Measurements from ENCODE around the gene DDB1. TPM values are rescaled to one million over a fixed set of nuclear protein-coding genes. Genes with fewer than 3 reads are reported as not detected.
A peak's percentile ranks its signal among the peaks of the same experiment; 100 is the strongest.
"Not testable (repeated sequence)": the region's sequence is repeated elsewhere in the genome, so short reads cannot be mapped to it uniquely, and the experiment has no call there.

The DDB1 gene
- total RNA-seq, 1 experiment from 2014 or later: 250 TPM

- Histone ChIP-seq H3K9me3 (no peaks in the 10 kb centered on the region), H3K36me3 (no peaks in the 10 kb centered on the region), H3K27me3 (no peaks in the 10 kb centered on the region), H3K4me3 (no peak overlapping the region)
- no peak for DNase-seq
Observed at GRCh38 chr11:61270354-61271076, 62.4 kb downstream of the DDB1 start.

- no peaks in the 10 kb centered on the region for H3K36me3 ChIP-seq
- DNase-seq: no peak
- H3K9me3 ChIP-seq: no peaks in the 10 kb centered on the region
- no peak overlapping the region for H3K4me3 ChIP-seq
- no peaks in the 10 kb centered on the region for H3K27me3 ChIP-seq
Observed at GRCh38 chr11:61268588-61269250, 64.2 kb downstream of the DDB1 start.

GRCh38 chr11:61267437-61267841, 65.5 kb downstream of the DDB1 start:
- no peaks in the 10 kb centered on the region for H3K9me3 ChIP-seq
- no peak for DNase-seq
- no peaks in the 10 kb centered on the region for H3K27me3 ChIP-seq
- no peaks in the 10 kb centered on the region for H3K36me3 ChIP-seq
- H3K4me3 ChIP-seq: no peak overlapping the region

- Histone ChIP-seq H3K4me3 (no peak overlapping the region), H3K36me3 (no peaks in the 10 kb centered on the region), H3K9me3 (no peaks in the 10 kb centered on the region), H3K27me3 (no peaks in the 10 kb centered on the region)
- DNase-seq: no peak
Observed at GRCh38 chr11:61266602-61267001, 66.3 kb downstream of the DDB1 start.

GRCh38 chr11:61265357-61265756, 67.5 kb downstream of the DDB1 start:
- no peaks in the 10 kb centered on the region for H3K27me3 ChIP-seq
- no peak for DNase-seq
- H3K36me3 ChIP-seq: no peaks in the 10 kb centered on the region
- no peaks in the 10 kb centered on the region for H3K9me3 ChIP-seq
- no peak overlapping the region for H3K4me3 ChIP-seq

- no peak for DNase-seq
- Histone ChIP-seq H3K36me3 (no peaks in the 10 kb centered on the region), H3K9me3 (no peaks in the 10 kb centered on the region), H3K4me3 (no peak overlapping the region), H3K27me3 (no peaks in the 10 kb centered on the region)
Observed at GRCh38 chr11:61264795-61265194, 68.1 kb downstream of the DDB1 start.

- no peak for DNase-seq
- Histone ChIP-seq H3K27me3 (no peaks in the 10 kb centered on the region), H3K4me3 (no peak overlapping the region), H3K9me3 (no peaks in the 10 kb centered on the region), H3K36me3 (no peaks in the 10 kb centered on the region)
Observed at GRCh38 chr11:61264371-61264770, 68.5 kb downstream of the DDB1 start.

- Histone ChIP-seq H3K27me3 (no peaks in the 10 kb centered on the region), H3K36me3 (no peaks in the 10 kb centered on the region), H3K9me3 (no peaks in the 10 kb centered on the region), H3K4me3 (no peak overlapping the region)
- no peak for DNase-seq
Observed at GRCh38 chr11:61259363-61259762, 73.5 kb downstream of the DDB1 start.

- no peaks in the 10 kb centered on the region for H3K9me3 ChIP-seq
- no peaks in the 10 kb centered on the region for H3K27me3 ChIP-seq
- DNase-seq: no peak
- no peaks in the 10 kb centered on the region for H3K36me3 ChIP-seq
- no peak overlapping the region for H3K4me3 ChIP-seq
Observed at GRCh38 chr11:61258546-61258945, 74.4 kb downstream of the DDB1 start.

- no peaks in the 10 kb centered on the region for H3K27me3 ChIP-seq
- H3K36me3 ChIP-seq: no peaks in the 10 kb centered on the region
- H3K9me3 ChIP-seq: no peaks in the 10 kb centered on the region
- no peak for DNase-seq
- H3K4me3 ChIP-seq: no peak overlapping the region
Observed at GRCh38 chr11:61256710-61257482, 76.0 kb downstream of the DDB1 start.

- Histone ChIP-seq H3K9me3 (no peaks in the 10 kb centered on the region), H3K36me3 (no peaks in the 10 kb centered on the region), H3K4me3 (no peak overlapping the region), H3K27me3 (no peaks in the 10 kb centered on the region)
- peak; percentile 46 for DNase-seq
Observed at GRCh38 chr11:61254403-61255025, 78.4 kb downstream of the DDB1 start.

- not testable (repeated sequence) for H3K9me3 ChIP-seq, H3K4me3 ChIP-seq, H3K36me3 ChIP-seq, H3K27me3 ChIP-seq, DNase-seq
Observed at GRCh38 chr11:61252332-61252731, 80.6 kb downstream of the DDB1 start.

GRCh38 chr11:61250796-61251765, 81.8 kb downstream of the DDB1 start:
- DNase-seq, H3K4me3 ChIP-seq, H3K36me3 ChIP-seq, H3K9me3 ChIP-seq, H3K27me3 ChIP-seq: not testable (repeated sequence)
